Liver (tissue), 9 donors: Measurements from ENCODE around the gene SRPK1. TPM values are rescaled to one million over a fixed set of nuclear protein-coding genes. Genes with fewer than 3 reads are reported as not detected.

ENCODE experiments used
- DNase-seq: peaks from one replicate; pipeline ENCODE4 v3.0.0-alpha.2; 2017; ENCODE audit warnings: low spot score
- H3K27ac ChIP-seq, 2 donors: one replicate each; pipeline ENCODE4 v1.7.0; 2013; ENCODE audit warnings: inconsistent platforms in 2 of 2, low read length in 2 of 2, control low read depth in 1 of 2, low read depth in 1 of 2, mild to moderate bottlenecking in 1 of 2
- H3K27me3 ChIP-seq, 4 donors: one replicate each; pipeline versions ENCODE4 v1.6.1 to v1.7.0; 2013; ENCODE audit warnings: low read length in 3 of 4, inconsistent platforms in 1 of 4, mild to moderate bottlenecking in 1 of 4, moderate library complexity in 1 of 4; ENCODE audit not compliant: control insufficient read depth in 4 of 4, insufficient read depth in 4 of 4
- H3K36me3 ChIP-seq, 4 donors: one replicate each; pipeline versions ENCODE4 v1.6.1 to v1.7.0; 2013; ENCODE audit warnings: low read length in 3 of 4, mild to moderate bottlenecking in 3 of 4, low read depth in 1 of 4, moderate library complexity in 1 of 4; ENCODE audit not compliant: control insufficient read depth in 4 of 4, insufficient read depth in 3 of 4
- H3K4me1 ChIP-seq, 4 donors: one replicate each; pipeline versions ENCODE4 v1.6.1 to v1.7.0; 2013; ENCODE audit warnings: low read length in 3 of 4, mild to moderate bottlenecking in 3 of 4, moderate library complexity in 1 of 4; ENCODE audit not compliant: control insufficient read depth in 4 of 4, insufficient read depth in 4 of 4
- H3K4me3 ChIP-seq, 3 donors: one replicate each; pipeline versions ENCODE4 v1.6.1 to v1.7.0; 2013; ENCODE audit warnings: low read length in 3 of 3, control low read depth in 1 of 3, low read depth in 1 of 3, mild to moderate bottlenecking in 1 of 3
- H3K9ac ChIP-seq, 2 donors: one replicate each; pipeline ENCODE4 v1.7.0; 2013; ENCODE audit warnings: low read length in 2 of 2, mild to moderate bottlenecking in 2 of 2, moderate library complexity in 2 of 2, control low read depth in 1 of 2, low read depth in 1 of 2
- H3K9me3 ChIP-seq, 4 donors: one replicate each; pipeline versions ENCODE4 v1.6.1 to v1.7.0; 2013; ENCODE audit warnings: low read length in 3 of 4; ENCODE audit not compliant: control insufficient read depth in 4 of 4
- EGR1 ChIP-seq, 2 donors: IDR thresholded peaks; 2 replicates each; pipeline ENCODE4 v1.6.1; 2016 to 2018; ENCODE audit warnings: antibody characterized with exemption in 2 of 2, low read depth in 2 of 2
- FOXA2 ChIP-seq: IDR thresholded peaks from 2 replicates; pipeline ENCODE4 v1.6.1; 2016; ENCODE audit warnings: antibody characterized with exemption
- GABPA ChIP-seq, 2 donors: IDR thresholded peaks in 1 of 2; conservative IDR thresholded peaks in 1 of 2; 2 replicates each; pipeline ENCODE4 v1.6.1; 2016; ENCODE audit warnings: antibody characterized with exemption in 2 of 2, mild to moderate bottlenecking in 1 of 2, moderate library complexity in 1 of 2
- HNF4G ChIP-seq: IDR thresholded peaks from 2 replicates; pipeline ENCODE4 v1.6.1; 2016; ENCODE audit warnings: antibody characterized with exemption
- JUND ChIP-seq, 2 donors: IDR thresholded peaks; 2 replicates each; pipeline ENCODE4 v1.6.1; 2016; ENCODE audit warnings: antibody characterized with exemption in 2 of 2
- NR2F2 ChIP-seq: IDR thresholded peaks from 2 replicates; pipeline ENCODE4 v1.6.1; 2016; ENCODE audit warnings: antibody characterized with exemption
- RAD21 ChIP-seq, 2 donors: IDR thresholded peaks; 2 replicates each; pipeline ENCODE4 v1.6.1; 2016; ENCODE audit warnings: antibody characterized with exemption in 2 of 2, mild to moderate bottlenecking in 2 of 2
- SP1 ChIP-seq: IDR thresholded peaks from 2 replicates; pipeline ENCODE4 v1.6.1; 2018; ENCODE audit warnings: antibody characterized with exemption, mild to moderate bottlenecking
- TAF1 ChIP-seq: conservative IDR thresholded peaks from 2 replicates; pipeline ENCODE4 v1.6.1; 2016; ENCODE audit warnings: antibody characterized with exemption, mild to moderate bottlenecking
- YY1 ChIP-seq: IDR thresholded peaks from 2 replicates; pipeline ENCODE4 v1.6.1; 2016; ENCODE audit warnings: antibody characterized with exemption, mild to moderate bottlenecking
- WGBS: extraction: QIAGEN DNeasy Blood & Tissue Kit; methylation state at CpG from one replicate; pipeline ENCODE4 v1.1.7; 2013; 5-methylcytosine and 5-hydroxymethylcytosine counted together
- polyA plus RNA-seq, 2 donors: library from polyadenylated mRNA; stranded (reverse) in 1 of 2; unstranded in 1 of 2; fragments of 200-250 nt in 1 of 2; fragments of >200 nt in 1 of 2; fragmentation: Nextera tagmentation in 1 of 2; extraction: Ambion mirVana in 1 of 2; gene quantifications; one replicate each; pipeline versions ENCODE4 v1.2.1 to v1.2.3, GENCODE V29; 2013 to 2015
- total RNA-seq, 2 donors: library from RNA; depleted of rRNA; stranded (reverse); fragments of >200 nt; gene quantifications; one replicate each; pipeline ENCODE4 v1.2.3, GENCODE V29; 2014
- TF ChIP-seq, protein P1 (sequence below): IDR thresholded peaks from 2 replicates; pipeline ENCODE4 v1.6.1; 2016; ENCODE audit warnings: antibody characterized with exemption, mild to moderate bottlenecking
- TF ChIP-seq, protein P2 (sequence below): fragments of 150-350 bp; IDR thresholded peaks from 2 replicates; pipeline ENCODE4 v1.5.1; 2017; ENCODE audit warnings: improper control_type of control experiment, low read depth, low read length; ENCODE audit not compliant: missing input control
- TF ChIP-seq, protein P3 (sequence below): IDR thresholded peaks from 2 replicates; pipeline ENCODE4 v1.6.1; 2016; ENCODE audit warnings: antibody characterized with exemption
- TF ChIP-seq, protein P4 (sequence below): IDR thresholded peaks from 2 replicates; pipeline ENCODE4 v1.6.1; 2016; ENCODE audit warnings: antibody characterized with exemption
- donor health status: healthy.
- donor health status: healthy.
- donor health status: healthy.
- donor health status: healthy.
- donor health status: healthy.

Gene SRPK1
- total and polyA plus RNA-seq, 4 donors = 11.9 to 41.2 (median 32.9) TPM

DNA sequence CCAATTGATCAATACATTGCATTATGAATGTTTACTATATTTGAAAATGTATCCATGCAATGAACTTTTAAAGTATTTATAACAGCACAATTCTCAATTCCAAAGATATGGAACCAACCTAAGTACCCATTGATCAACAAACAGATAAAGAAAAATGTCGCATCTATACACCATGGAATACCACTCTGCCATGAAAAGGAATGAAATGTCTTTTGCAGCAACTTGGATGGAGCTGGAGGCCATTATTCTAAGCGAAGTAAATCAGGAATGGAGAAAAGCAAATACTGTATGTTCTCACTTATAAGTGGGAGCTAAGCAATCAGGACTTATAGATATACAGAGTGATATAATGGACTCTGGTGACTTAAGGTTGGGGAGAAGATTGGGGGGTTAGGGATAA, 22.9 kb downstream of the SRPK1 start (continued):
- TF ChIP-seq, protein P1, sequence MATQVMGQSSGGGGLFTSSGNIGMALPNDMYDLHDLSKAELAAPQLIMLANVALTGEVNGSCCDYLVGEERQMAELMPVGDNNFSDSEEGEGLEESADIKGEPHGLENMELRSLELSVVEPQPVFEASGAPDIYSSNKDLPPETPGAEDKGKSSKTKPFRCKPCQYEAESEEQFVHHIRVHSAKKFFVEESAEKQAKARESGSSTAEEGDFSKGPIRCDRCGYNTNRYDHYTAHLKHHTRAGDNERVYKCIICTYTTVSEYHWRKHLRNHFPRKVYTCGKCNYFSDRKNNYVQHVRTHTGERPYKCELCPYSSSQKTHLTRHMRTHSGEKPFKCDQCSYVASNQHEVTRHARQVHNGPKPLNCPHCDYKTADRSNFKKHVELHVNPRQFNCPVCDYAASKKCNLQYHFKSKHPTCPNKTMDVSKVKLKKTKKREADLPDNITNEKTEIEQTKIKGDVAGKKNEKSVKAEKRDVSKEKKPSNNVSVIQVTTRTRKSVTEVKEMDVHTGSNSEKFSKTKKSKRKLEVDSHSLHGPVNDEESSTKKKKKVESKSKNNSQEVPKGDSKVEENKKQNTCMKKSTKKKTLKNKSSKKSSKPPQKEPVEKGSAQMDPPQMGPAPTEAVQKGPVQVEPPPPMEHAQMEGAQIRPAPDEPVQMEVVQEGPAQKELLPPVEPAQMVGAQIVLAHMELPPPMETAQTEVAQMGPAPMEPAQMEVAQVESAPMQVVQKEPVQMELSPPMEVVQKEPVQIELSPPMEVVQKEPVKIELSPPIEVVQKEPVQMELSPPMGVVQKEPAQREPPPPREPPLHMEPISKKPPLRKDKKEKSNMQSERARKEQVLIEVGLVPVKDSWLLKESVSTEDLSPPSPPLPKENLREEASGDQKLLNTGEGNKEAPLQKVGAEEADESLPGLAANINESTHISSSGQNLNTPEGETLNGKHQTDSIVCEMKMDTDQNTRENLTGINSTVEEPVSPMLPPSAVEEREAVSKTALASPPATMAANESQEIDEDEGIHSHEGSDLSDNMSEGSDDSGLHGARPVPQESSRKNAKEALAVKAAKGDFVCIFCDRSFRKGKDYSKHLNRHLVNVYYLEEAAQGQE = no peak
- TF ChIP-seq JUND (IDR thresholded peaks at IDR 0.05) (no peak), YY1 (no peak), TAF1 (no peak)

DNA sequence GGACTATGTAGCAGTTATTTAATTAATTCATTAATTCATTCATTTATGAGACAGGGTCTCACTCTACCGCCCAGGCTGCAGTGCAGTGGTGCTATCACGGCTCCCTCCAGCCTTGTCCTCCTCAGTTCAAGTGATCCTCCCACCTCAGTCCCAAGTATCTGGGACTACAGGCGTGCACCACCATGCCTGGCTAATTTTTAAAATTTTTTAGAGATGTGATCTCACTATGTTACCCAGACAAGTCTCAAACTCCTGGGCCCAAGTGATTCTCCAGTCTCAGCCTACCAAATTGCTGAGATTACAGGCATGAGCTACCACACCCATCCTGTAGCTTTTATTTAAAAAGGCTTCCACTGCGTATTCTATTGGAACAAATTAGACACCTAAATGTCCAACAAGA, 23.4 kb downstream of the SRPK1 start:
- DNase-seq = no peak
- Histone ChIP-seq H3K9me3 (no peaks in the 10 kb centered on the region), H3K27ac (no peak overlapping the region), H3K27me3 (no peaks in the 10 kb centered on the region), H3K9ac (no peak overlapping the region), H3K4me1 (peaks cover 0 to 2% (median 0%) of the 10 kb centered on the region in 4 donors), H3K4me3 (no peak overlapping the region), H3K36me3 (peaks cover 0 to 1% (median 0%) of the 10 kb centered on the region in 4 donors)
- WGBS = 97% methylated on average over 4 of the region's 4 CpGs
- TF ChIP-seq NR2F2 (no peak), SP1 (no peak), GABPA (IDR thresholded peaks at IDR 0.05 in 1 of 2, conservative IDR thresholded peaks at IDR 0.05 in 1 of 2) (no peak), YY1 (no peak), FOXA2 (no peak), RAD21 (IDR thresholded peaks at IDR 0.05) (no peak), TAF1 (no peak), JUND (IDR thresholded peaks at IDR 0.05) (no peak)
- TF ChIP-seq, protein P1 = no peak
- TF ChIP-seq, protein P2, sequence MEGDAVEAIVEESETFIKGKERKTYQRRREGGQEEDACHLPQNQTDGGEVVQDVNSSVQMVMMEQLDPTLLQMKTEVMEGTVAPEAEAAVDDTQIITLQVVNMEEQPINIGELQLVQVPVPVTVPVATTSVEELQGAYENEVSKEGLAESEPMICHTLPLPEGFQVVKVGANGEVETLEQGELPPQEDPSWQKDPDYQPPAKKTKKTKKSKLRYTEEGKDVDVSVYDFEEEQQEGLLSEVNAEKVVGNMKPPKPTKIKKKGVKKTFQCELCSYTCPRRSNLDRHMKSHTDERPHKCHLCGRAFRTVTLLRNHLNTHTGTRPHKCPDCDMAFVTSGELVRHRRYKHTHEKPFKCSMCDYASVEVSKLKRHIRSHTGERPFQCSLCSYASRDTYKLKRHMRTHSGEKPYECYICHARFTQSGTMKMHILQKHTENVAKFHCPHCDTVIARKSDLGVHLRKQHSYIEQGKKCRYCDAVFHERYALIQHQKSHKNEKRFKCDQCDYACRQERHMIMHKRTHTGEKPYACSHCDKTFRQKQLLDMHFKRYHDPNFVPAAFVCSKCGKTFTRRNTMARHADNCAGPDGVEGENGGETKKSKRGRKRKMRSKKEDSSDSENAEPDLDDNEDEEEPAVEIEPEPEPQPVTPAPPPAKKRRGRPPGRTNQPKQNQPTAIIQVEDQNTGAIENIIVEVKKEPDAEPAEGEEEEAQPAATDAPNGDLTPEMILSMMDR = no peak
- TF ChIP-seq, protein P3, sequence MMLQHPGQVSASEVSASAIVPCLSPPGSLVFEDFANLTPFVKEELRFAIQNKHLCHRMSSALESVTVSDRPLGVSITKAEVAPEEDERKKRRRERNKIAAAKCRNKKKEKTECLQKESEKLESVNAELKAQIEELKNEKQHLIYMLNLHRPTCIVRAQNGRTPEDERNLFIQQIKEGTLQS = no peak

DNA sequence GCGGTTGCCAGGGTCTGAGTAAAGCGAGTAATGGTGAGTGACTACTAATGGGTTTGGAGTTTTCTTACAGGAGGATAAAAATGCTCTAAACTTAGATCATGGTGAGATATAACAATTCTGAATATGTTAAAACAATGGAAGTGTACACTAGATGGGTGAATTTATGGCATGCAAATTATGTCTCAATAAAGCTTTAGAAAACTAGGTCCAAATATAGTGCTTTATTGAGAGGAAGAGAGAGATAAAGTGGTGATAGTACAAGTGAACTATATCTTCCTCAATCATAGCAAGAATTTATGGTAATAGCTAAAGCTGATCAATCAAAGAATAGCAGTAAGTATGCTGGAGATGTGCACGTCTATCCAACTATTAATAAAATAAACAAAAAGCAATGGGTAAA, 23.9 kb downstream of the SRPK1 start:
- no peaks in the 10 kb centered on the region for H3K27me3 ChIP-seq
- no peak overlapping the region for H3K9ac ChIP-seq
- WGBS = 97% methylated on average over 3 of the region's 3 CpGs
- no peaks in the 10 kb centered on the region for H3K9me3 ChIP-seq
- peaks cover 0 to 2% (median 0%) of the 10 kb centered on the region in 4 donors for H3K4me1 ChIP-seq
- TF ChIP-seq NR2F2 (no peak), YY1 (no peak), HNF4G (no peak), RAD21 (IDR thresholded peaks at IDR 0.05) (no peak), SP1 (no peak), EGR1 (IDR thresholded peaks at IDR 0.05; ENCODE audit: low read depth in 2 of 2) (no peak)
- TF ChIP-seq, protein P2 = no peak
- TF ChIP-seq, protein P3 = no peak
- TF ChIP-seq, protein P4, sequence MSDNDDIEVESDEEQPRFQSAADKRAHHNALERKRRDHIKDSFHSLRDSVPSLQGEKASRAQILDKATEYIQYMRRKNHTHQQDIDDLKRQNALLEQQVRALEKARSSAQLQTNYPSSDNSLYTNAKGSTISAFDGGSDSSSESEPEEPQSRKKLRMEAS = no peak
- no peak overlapping the region for H3K4me3 ChIP-seq
- H3K27ac ChIP-seq = no peak overlapping the region
- H3K36me3 ChIP-seq = peaks cover 0 to 1% (median 0%) of the 10 kb centered on the region in 4 donors
- no peak for DNase-seq
